Psoas muscle (tissue), 8 donors: ENCODE results near the gene RPLP2. TPM values are rescaled to one million over a fixed set of nuclear protein-coding genes. Genes with fewer than 3 reads are reported as not detected.
A peak's percentile ranks its signal among the peaks of the same experiment; 100 is the strongest.

Source experiments
- ATAC-seq, 4 donors: fragments of 200-7000 bp; cut with Tn5 transposase; one replicate each; pipeline ENCODE4 v1.9.1; 2020; ENCODE audit warnings: moderate library complexity in 3 of 4, mild to moderate bottlenecking in 2 of 4
- DNase-seq, 2 donors: peaks; one replicate each; pipeline ENCODE4 v3.0.0-alpha.2; 2020
- H3K27ac ChIP-seq: fragments of 200-600 bp; one replicate; pipeline ENCODE4 v1.8.0; 2022
- H3K27me3 ChIP-seq, 3 donors: fragments of 200-600 bp in 1 of 3; one replicate each; pipeline versions ENCODE4 v1.6.1 to v1.8.0; 2013 to 2022; ENCODE audit warnings: low read length in 2 of 3, mild to moderate bottlenecking in 2 of 3, moderate library complexity in 1 of 3; ENCODE audit not compliant: insufficient read depth in 3 of 3
- H3K36me3 ChIP-seq, 2 donors: fragments of 200-600 bp in 1 of 2; one replicate each; pipeline versions ENCODE4 v1.6.1 to v1.8.0; 2013 to 2022; ENCODE audit warnings: low read depth in 1 of 2, mild to moderate bottlenecking in 1 of 2, moderate library complexity in 1 of 2; ENCODE audit not compliant: insufficient read depth in 1 of 2
- H3K4me1 ChIP-seq: fragments of 200-600 bp; one replicate; pipeline ENCODE4 v1.8.0; 2022
- H3K4me3 ChIP-seq: fragments of 200-600 bp; one replicate; pipeline ENCODE4 v1.8.0; 2022; ENCODE audit warnings: mild to moderate bottlenecking
- H3K9me3 ChIP-seq: fragments of 200-600 bp; one replicate; pipeline ENCODE4 v1.8.0; 2022
- CTCF ChIP-seq: fragments of 200-600 bp; IDR thresholded peaks from one replicate; pipeline ENCODE4 v1.8.0; 2022; ENCODE audit warnings: antibody characterized with exemption
- WGBS, 3 donors: extraction: QIAGEN DNeasy Blood & Tissue Kit; methylation state at CpG; one replicate each; pipeline versions ENCODE4 v1.1.6 to v1.1.7; 2013; 5-methylcytosine and 5-hydroxymethylcytosine counted together
- intact Hi-C, 2 donors: fragments of 100-400 bp; cut with DNase I; formaldehyde crosslinking; loops; one replicate each; pipeline versions ENCODE4 v1.11.0 to v1.14.2; 2022
- polyA plus RNA-seq, 3 donors: library from polyadenylated mRNA; stranded (reverse); fragments of 200-250 nt; gene quantifications; one replicate each; pipeline ENCODE4 v1.2.3, GENCODE V29; 2013
- total RNA-seq, 4 donors: library from RNA; stranded (reverse); fragmentation: NEBNext Ultra II Directional in 2 of 4; extraction: Animal tissue kit (Norgen Biotek cat#: 25700) in 2 of 4; gene quantifications; one replicate each; pipeline versions ENCODE4 v1.2.1 to v1.2.4, GENCODE V29; 2021 to 2023
- donor health status: healthy with polysubstance abuse.
- donor health status: DM: no; HTN: no; CAD: no; lungs with moderate emphysema.
- donor health status: Bipolar disorder and iron deficiency.
- donor health status: healthy.
- donor health status: DM: yes; HTN: yes; CAD: no.
- donor health status: DM: no; HTN: no; CAD: no.
- donor health status: DM: no; HTN: no; CAD: no.
- donor health status: DM: yes; HTN: yes; CAD: no.

Gene RPLP2
- total and polyA plus RNA-seq, 7 donors: 779 to 1,781 (median 1,246) TPM

DNA sequence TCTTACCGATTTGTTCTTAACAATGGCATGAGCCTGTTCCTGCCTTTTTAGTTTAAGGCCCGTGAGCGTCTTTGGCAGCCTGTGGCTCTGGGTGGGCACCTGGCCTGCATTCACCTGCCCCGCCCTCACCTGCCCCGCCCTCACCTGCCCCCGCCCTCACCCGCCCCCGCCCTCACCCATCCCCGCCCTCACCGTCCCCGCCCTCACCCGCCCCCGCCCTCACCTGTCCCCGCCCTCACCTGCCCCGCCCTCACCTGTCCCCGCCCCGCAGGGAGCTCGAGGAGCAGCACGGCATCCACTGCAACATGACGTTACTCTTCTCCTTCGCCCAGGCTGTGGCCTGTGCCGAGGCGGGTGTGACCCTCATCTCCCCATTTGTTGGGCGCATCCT, 46.7 kb upstream of the RPLP2 start:
- ATAC-seq (no peak), DNase-seq (no peak)
- no peak for TF ChIP-seq CTCF
- 65 to 77% (median 68%) methylated on average over 13 to 24 of the region's 24 CpGs for WGBS, 3 donors
- Histone ChIP-seq H3K9me3 (no peaks in the 10 kb centered on the region), H3K36me3 (peaks cover 0 to 92% of the 10 kb centered on the region in 2 donors), H3K27ac (peak overlapping the region; percentile 30), H3K4me3 (no peak overlapping the region), H3K27me3 (no peaks in the 10 kb centered on the region), H3K4me1 (peaks cover 4% of the 10 kb centered on the region)
- intact Hi-C loops: no loop called here

GRCh38 chr11:763549-764321, 46.0 kb upstream of the RPLP2 start:
- no peak for DNase-seq
- Histone ChIP-seq H3K9me3 (no peaks in the 10 kb centered on the region), H3K4me1 (peaks cover 4% of the 10 kb centered on the region), H3K4me3 (no peak overlapping the region), H3K27ac (no peak overlapping the region), H3K36me3 (peaks cover 0 to 89% of the 10 kb centered on the region in 2 donors), H3K27me3 (no peaks in the 10 kb centered on the region)
- no peak for ATAC-seq
- WGBS, 3 donors: 80 to 84% (median 83%) methylated on average over 22 of the region's 22 CpGs
- intact Hi-C loops: no loop called here
- TF ChIP-seq CTCF: no peak

- DNase-seq (no peak), ATAC-seq (peak in 1 of 4 donors; percentile 9)
- TF ChIP-seq CTCF: no peak
- H3K27ac ChIP-seq: no peak overlapping the region
- H3K9me3 ChIP-seq: no peaks in the 10 kb centered on the region
- intact Hi-C loops: no loop called here
- peaks cover 4% of the 10 kb centered on the region for H3K4me1 ChIP-seq
- 75 to 79% (median 78%) methylated on average over 18 of the region's 18 CpGs for WGBS, 3 donors
- peaks cover 0 to 89% of the 10 kb centered on the region in 2 donors for H3K36me3 ChIP-seq
- no peaks in the 10 kb centered on the region for H3K27me3 ChIP-seq
- H3K4me3 ChIP-seq: no peak overlapping the region
Measured at GRCh38 chr11:764322-765024, 45.3 kb upstream of the RPLP2 start.

DNA sequence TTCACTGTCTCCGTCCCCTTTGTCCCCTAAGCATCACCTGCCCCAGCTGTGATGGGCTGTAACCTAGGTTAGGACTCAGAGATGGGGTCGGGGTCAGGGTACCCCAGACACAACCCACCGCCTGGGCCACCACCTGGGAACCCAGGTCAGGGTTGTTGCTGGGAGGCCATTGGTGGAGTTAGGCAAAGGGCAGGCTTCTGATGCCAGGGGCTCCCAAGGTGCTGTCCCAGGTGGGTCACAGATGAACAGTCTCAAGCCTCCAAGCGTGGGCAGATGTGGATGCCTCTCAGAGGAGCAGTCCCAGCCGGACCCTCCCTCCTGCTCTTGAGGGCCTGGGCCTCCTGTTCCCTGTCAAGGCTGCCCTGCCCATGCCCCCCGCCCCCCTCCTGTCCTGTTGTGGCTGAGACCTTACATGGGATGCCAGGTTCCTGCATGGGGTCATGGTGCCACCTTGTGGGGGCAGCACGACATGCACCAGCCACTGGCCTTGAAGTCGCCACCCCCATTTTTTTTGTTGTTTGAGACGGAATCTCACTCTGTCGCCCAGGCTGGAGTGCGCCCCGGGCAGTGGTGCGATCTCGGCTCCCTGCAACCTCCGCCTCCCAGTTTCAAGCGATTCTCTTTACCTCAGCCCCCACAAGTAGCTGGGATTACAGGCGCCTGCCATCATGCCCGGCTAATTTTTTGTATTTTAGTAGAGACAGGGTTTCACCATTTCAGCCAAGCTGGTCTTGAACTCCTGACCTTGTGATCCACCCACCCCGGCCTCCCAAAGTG, 44.6 kb upstream of the RPLP2 start:
- Histone ChIP-seq H3K36me3 (peaks cover 0 to 89% of the 10 kb centered on the region in 2 donors), H3K9me3 (no peaks in the 10 kb centered on the region), H3K27ac (no peak overlapping the region), H3K4me1 (peaks cover 4% of the 10 kb centered on the region), H3K4me3 (no peak overlapping the region), H3K27me3 (no peaks in the 10 kb centered on the region)
- WGBS, 3 donors: 73 to 78% (median 75%) methylated on average over 18 to 19 of the region's 19 CpGs
- intact Hi-C loops: no loop called here
- ATAC-seq (peak; percentile 70 to 82 (median 72)), DNase-seq (peak; percentile 57 to 83)
- peak; percentile 57 for TF ChIP-seq CTCF
